SU-DHL-6 (cell line): ENCODE data around the gene TMEM240.

Experiments used
- CTCF ChIP-seq: fragments of 200-600 bp; sonication (generic); IDR thresholded peaks from one replicate; pipeline ENCODE4 v1.5.1; 2017; ENCODE audit warnings: antibody characterized with exemption, mild to moderate bottlenecking, low read length, moderate library complexity; ENCODE audit not compliant: insufficient read depth, poor library complexity, severe bottlenecking
- EZH2phosphoT487 ChIP-seq: fragments of 200-600 bp; sonication (generic), shearing (Covaris generic); conservative IDR thresholded peaks from 2 replicates; pipeline ENCODE4 v1.6.1; 2018; ENCODE audit warnings: mild to moderate bottlenecking, antibody characterized with exemption, low read length, moderate library complexity, mixed read lengths

GRCh38 chr1:1517973-1518620 lies 22.3 kb downstream of the TMEM240 start:
- TF ChIP-seq CTCF, result no peak
- TF ChIP-seq EZH2phosphoT487, result no peak
